SK-N-SH (cell line): ENCODE results near the gene DHRS12.

Experiments used
- CHD2 ChIP-seq: fragments of 150-350 bp; IDR thresholded peaks from 2 replicates; pipeline ENCODE4 v1.6.1; 2018; ENCODE audit warnings: low read length; ENCODE audit not compliant: partially characterized antibody
- CTCF ChIP-seq: fragments of 200-600 bp; sonication (generic); IDR thresholded peaks from 2 replicates; pipeline ENCODE4 v1.6.1; 2017; ENCODE audit warnings: antibody characterized with exemption, mild to moderate bottlenecking, moderate library complexity
- EZH2phosphoT487 ChIP-seq: fragments of 200-600 bp; sonication (generic); IDR thresholded peaks from 2 replicates; pipeline ENCODE4 v1.6.1; 2017; ENCODE audit warnings: low read depth, mixed run types, mild to moderate bottlenecking, antibody characterized with exemption, moderate library complexity, borderline replicate concordance
- GATA2 ChIP-seq: sonication (generic); formaldehyde crosslinking; IDR thresholded peaks from 2 replicates; pipeline ENCODE4 v1.5.0; 2020; ENCODE audit warnings: mild to moderate bottlenecking, missing genetic modification reagents
- NFIC ChIP-seq: IDR thresholded peaks from 2 replicates; pipeline ENCODE4 v1.4.0; 2012; ENCODE audit warnings: borderline replicate concordance
- SIN3A ChIP-seq: IDR thresholded peaks from 2 replicates; pipeline ENCODE4 v1.6.1; 2012; ENCODE audit warnings: low read depth, mild to moderate bottlenecking, low read length, moderate library complexity, borderline replicate concordance
- TAF1 ChIP-seq: IDR thresholded peaks from 2 replicates; pipeline ENCODE4 v1.6.1; 2012; ENCODE audit warnings: low read depth, mild to moderate bottlenecking, low read length, moderate library complexity, borderline replicate concordance
- ZBTB33 ChIP-seq: IDR thresholded peaks from 2 replicates; pipeline ENCODE4 v1.4.0; 2012; ENCODE audit warnings: low read depth, borderline replicate concordance

DNA sequence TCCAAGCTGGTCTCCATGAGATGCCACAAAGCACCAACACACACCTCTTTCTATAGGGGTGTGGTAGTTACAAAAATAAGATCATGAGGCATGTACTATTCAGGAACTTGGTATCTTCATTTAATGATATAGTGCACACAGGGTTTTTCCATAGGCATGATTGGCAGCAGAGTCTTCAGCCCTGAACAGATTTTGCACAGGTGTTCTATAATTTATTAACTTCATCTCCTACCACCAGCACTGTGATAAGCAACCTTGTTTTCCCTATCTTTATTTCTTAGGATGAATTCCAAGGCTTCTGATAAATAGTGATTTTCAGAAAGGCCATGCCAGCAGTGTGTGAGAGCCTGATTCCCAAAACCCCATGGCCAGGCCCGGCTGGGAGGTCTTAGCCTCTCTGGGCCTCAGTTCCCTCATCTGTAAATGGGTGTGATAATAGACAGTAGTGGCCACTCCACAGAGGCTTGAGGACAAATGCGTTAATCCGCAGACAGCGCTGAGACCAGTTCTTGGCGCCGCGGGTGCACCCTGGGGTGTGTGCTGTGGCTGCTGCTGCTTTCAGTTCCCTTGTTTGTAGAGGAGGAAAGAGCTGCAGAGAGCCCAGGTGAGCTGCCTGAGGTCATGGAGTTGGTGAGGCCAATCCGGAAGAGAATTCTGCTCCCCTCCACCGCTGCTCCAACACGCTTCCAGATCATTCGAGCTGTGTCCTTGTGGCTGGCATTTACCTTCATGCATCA lies 33.1 kb downstream of the DHRS12 start:
- TF ChIP-seq CTCF (no peak), CHD2 (no peak), SIN3A (no peak), EZH2phosphoT487 (no peak), GATA2 (CRISPR knock-in tag) (no peak), ZBTB33 (no peak), NFIC (no peak), TAF1 (no peak)
